HG03460 (cell line): Measurements from ENCODE around the gene EPB41.
"Not testable (repeated sequence)": the region's sequence is repeated elsewhere in the genome, so short reads cannot be mapped to it uniquely, and the experiment has no call there.

Experiments
- ATAC-seq: cut with Tn5 transposase; IDR thresholded peaks from one replicate; pipeline ENCODE4 v1.9.1; 2021; ENCODE audit not compliant: unreplicated experiment

The EPB41 gene

GRCh38 chr1:28914228-28915030 lies at the start of gene EPB41:
Gene EPB41, plus strand, starts transcription at chr1:28914569. Its CDS starts 72,869 bp downstream, at chr1:28987438.
- peak; percentile 74 for ATAC-seq

- ATAC-seq: no peak
These were observed 49.7 kb upstream of the EPB41 start for GRCh38 chr1:28864695-28865094.

GRCh38 chr1:28865997-28866650 lies 48.2 kb upstream of the EPB41 start:
- ATAC-seq: no peak

GRCh38 chr1:28867850-28868249 lies 46.5 kb upstream of the EPB41 start:
- no peak for ATAC-seq

DNA sequence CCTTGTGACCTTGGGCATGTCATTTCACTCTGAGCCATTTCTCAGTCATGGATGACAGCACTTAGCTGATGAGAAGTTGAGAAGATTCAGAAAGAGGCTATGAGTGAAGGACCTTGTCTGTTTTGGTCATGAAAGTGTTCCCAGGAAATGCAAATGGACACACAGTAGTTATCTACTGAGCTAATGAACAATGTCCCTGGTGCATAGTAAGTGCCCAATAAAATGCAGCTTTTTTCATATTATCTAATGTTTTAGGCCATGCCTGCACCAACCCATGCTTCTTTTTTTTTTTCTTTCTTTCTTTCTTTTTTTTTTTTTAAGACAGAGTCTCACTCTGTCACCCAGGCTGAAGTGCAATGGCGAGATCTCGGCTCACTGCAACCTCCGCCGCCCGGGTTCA lies 44.4 kb upstream of the EPB41 start:
- no peak for ATAC-seq

GRCh38 chr1:28871631-28872401 lies 42.6 kb upstream of the EPB41 start:
- ATAC-seq: no peak

DNA sequence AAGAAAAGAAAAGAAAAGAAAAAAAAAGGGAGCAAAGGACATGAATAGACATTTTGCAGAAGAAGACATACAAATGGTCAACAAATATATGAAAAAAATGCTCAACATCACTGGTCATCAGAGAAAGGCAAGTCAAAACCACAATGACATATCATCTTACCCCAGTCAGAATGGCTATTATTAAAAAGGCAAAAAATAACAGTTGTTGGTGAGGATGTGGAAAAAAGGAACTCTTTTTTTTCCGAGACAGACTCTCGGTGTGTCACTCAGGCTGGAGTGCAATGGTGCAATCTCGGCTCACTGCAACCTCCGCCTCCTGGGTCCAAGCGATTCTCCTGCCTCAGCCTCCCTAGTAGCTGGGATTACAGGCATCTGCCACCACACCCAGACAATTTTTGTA lies 39.2 kb upstream of the EPB41 start:
- ATAC-seq: not testable (repeated sequence)

- ATAC-seq: peak; percentile 64
These were observed 37.1 kb upstream of the EPB41 start for GRCh38 chr1:28877132-28877781.

DNA sequence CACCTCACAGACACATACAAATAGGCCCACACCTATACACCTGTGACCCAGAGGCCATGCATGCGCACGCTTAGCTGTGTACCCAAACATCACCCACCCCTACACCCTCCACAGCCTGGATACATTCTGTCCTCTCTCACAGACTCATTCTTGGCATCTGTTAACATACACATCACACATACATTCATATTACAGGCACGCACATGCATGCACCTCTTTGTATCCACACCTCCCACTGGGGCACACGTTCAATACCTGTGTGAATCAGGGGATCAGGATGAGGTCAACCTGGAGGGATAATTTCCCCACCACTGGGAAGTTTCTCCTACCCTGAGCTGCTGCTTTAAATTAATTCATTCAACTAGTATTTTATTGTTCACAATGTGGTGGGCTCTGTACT lies 35.6 kb upstream of the EPB41 start:
- no peak for ATAC-seq

- ATAC-seq: no peak
These were observed 32.2 kb upstream of the EPB41 start for GRCh38 chr1:28882009-28882628.

DNA sequence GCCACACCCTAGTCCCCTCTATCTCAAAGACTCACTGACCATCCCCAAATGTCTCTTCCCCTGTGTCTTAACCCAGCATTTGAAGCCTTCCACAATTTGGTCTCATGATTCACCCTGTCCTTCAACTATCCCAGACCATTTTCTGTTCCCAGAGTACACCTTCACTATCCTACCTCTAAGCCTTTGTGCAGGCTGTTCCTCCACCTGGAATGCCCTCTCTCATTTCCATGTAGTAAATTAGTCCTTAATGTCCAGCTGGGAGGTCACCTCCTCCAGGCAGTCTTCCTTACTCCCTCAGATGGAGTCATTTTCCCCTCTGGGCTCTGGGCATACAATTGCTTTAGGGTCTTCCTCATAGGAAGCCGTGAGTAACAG lies 31.1 kb upstream of the EPB41 start:
- no peak for ATAC-seq

DNA sequence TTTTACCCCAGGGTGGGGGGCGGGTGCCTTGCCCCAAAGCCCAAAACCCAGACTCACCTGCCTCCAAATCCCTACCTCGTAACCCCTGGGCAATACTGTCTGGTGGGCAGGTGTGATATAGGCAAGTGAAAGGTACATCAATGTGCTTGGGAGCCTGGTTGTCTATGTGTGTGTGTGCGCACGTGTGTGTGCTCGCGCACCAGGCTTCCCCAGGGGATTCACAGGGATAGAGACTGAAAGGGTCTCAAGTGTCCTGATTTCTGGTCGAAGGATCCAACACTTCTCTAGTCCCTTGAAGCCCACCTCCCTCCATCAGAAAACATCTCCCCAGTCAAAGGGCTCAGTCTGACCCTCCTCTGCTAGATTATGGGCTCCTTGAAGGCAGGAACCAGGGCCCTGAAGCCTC lies 28.9 kb upstream of the EPB41 start:
- no peak for ATAC-seq

DNA sequence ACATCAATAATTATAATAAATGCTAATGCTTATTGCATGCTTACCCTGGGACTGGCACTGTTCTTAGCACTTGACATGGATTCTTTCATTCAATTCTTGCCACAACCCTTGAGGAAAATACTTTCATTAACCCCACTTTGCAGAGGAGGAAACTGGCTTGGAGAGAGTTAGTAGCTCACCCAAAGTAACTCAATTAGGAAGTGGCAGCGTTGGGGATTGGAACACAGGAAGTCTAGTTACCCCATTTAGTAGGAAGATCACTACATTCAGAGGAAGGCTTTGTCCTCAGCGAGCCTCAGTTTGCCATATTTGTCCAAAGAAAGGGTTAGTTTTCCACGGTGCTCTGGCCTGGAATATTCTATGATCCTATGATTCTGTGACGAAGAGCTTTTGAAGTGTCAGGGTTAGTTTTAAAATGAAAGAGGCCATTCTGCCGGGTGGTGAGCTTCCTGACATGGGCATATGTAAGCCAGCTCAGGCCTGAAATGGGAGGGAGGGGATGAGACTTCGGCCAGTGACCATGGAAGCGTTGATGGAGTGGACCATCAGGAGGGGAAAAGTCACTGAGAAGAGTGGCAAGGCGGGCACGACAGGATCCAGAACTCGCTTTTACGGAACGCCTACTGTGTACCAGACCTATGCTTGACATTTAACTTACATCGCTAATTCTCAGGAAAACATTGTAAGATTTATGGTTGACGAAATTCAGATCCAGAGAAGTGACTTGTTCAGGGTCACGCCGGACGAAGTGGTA lies 28.2 kb upstream of the EPB41 start:
- no peak for ATAC-seq

GRCh38 chr1:28886731-28887418 lies 27.5 kb upstream of the EPB41 start:
- peak; percentile 54 for ATAC-seq

GRCh38 chr1:28887419-28887834 lies 26.9 kb upstream of the EPB41 start:
- ATAC-seq: no peak

DNA sequence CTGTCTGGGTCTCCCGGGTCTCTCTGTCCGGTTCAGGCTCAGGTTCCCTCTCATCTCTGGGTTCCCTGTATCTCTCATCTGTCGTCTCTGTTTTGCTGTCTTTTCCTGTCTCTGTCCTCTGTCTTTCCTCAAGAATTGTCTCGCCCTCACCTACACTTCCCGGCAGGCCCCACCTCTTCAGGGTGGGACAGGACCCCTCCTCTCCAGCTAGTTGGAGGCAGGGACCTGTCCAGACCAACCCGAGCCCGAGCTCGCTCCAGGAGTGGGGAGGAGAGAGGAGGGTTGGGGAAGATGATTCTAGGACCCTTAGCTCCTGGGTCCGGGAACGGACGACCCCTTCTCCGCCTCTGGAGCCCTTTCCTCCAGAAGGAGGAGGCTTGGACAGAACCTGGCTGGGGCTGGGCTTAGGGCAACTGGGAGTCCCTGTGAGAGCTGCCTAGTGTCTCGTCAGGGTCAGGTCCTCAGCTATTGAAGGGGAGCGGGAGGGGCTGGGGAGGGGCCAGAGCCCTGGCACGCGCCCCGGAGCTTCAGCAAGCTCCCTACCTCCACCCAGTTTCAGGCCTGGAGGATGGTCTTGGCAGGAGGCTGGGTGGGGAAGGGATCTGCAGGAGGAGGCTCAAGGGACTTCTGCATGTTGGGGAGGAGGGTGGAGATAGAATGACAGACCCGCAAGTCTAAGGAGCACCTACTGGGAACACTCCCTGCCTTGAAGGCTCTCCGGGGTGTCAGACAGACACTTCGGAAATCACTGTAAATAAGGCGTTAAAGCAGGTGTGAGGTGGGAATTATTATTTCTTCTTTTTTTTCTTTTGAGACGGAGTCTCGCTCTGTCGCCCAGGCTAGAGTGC lies 26.3 kb upstream of the EPB41 start:
- ATAC-seq: no peak

- ATAC-seq: no peak
These were observed 25.5 kb upstream of the EPB41 start for GRCh38 chr1:28888915-28889314.

- ATAC-seq: no peak
These were observed 25.0 kb upstream of the EPB41 start for GRCh38 chr1:28889357-28889756.

- no peak for ATAC-seq
These were observed 23.9 kb upstream of the EPB41 start for GRCh38 chr1:28890435-28890834.
